ENCODE results near the gene TOP2A.

Gene TOP2A

GRCh38 chr17:40366861-40367518, 50.7 kb downstream of the TOP2A start:
- no peak for DNase-seq
- no peak for TF ChIP-seq EZH2 (IDR thresholded peaks at IDR 0.05; ENCODE audit: borderline replicate concordance, low read depth, low read length, severe bottlenecking)
- Histone ChIP-seq H3K4me3 (ENCODE audit: low read depth in 1 of 2, low read length in 2 of 2) (no peak overlapping the region), H2AFZ (ENCODE audit: low read depth, low read length) (no peak overlapping the region), H3K4me2 (ENCODE audit: insufficient read depth, low read length) (no peak overlapping the region), H3K27ac (ENCODE audit: low read length) (no peak overlapping the region), H3K9me3 (ENCODE audit: insufficient read depth, low read length, severe bottlenecking) (no peaks in the 10 kb centered on the region), H3K9ac (ENCODE audit: low read depth, low read length) (no peak overlapping the region), H3K4me1 (ENCODE audit: insufficient read depth, low read length) (peaks cover 24% of the 10 kb centered on the region), H3K36me3 (ENCODE audit: insufficient read depth, low read length) (no peaks in the 10 kb centered on the region), H3K79me2 (ENCODE audit: insufficient read depth, low read length) (no peaks in the 10 kb centered on the region), H3K27me3 (ENCODE audit: insufficient read depth, low read length, poor library complexity) (no peaks in the 10 kb centered on the region), H4K20me1 (ENCODE audit: insufficient read depth, low read length) (no peaks in the 10 kb centered on the region)
- ATAC-seq (ENCODE audit: insufficient read depth, low read depth): no peak

- no peak overlapping the region for H2AFZ ChIP-seq (ENCODE audit: low read depth, low read length)
- H3K4me3 ChIP-seq (ENCODE audit: low read depth in 1 of 2, low read length in 2 of 2): no peak overlapping the region
- H3K4me1 ChIP-seq (ENCODE audit: insufficient read depth, low read length): peaks cover 26% of the 10 kb centered on the region
- no peaks in the 10 kb centered on the region for H3K79me2 ChIP-seq (ENCODE audit: insufficient read depth, low read length)
- TF ChIP-seq EZH2 (IDR thresholded peaks at IDR 0.05; ENCODE audit: borderline replicate concordance, low read depth, low read length, severe bottlenecking) (no peak), CTCF (IDR thresholded peaks at IDR 0.05; ENCODE audit: borderline replicate concordance, extremely low read depth, low read length, poor library complexity, severe bottlenecking) (no peak)
- ATAC-seq (ENCODE audit: insufficient read depth, low read depth) (no peak), DNase-seq (no peak)
- H3K9ac ChIP-seq (ENCODE audit: low read depth, low read length): 0 out of 2 replicates have a peak overlapping the region, but pooled peaks have one; percentile 9
- H3K27me3 ChIP-seq (ENCODE audit: insufficient read depth, low read length, poor library complexity): no peaks in the 10 kb centered on the region
- H3K36me3 ChIP-seq (ENCODE audit: insufficient read depth, low read length): no peaks in the 10 kb centered on the region
- no peaks in the 10 kb centered on the region for H4K20me1 ChIP-seq (ENCODE audit: insufficient read depth, low read length)
- H3K4me2 ChIP-seq (ENCODE audit: insufficient read depth, low read length): no peak overlapping the region
- no peaks in the 10 kb centered on the region for H3K9me3 ChIP-seq (ENCODE audit: insufficient read depth, low read length, severe bottlenecking)
- no peak overlapping the region; the same call in 1 of the 2 replicates for H3K27ac ChIP-seq (ENCODE audit: low read length)
These were observed 51.4 kb downstream of the TOP2A start for GRCh38 chr17:40366076-40366860.

DNA sequence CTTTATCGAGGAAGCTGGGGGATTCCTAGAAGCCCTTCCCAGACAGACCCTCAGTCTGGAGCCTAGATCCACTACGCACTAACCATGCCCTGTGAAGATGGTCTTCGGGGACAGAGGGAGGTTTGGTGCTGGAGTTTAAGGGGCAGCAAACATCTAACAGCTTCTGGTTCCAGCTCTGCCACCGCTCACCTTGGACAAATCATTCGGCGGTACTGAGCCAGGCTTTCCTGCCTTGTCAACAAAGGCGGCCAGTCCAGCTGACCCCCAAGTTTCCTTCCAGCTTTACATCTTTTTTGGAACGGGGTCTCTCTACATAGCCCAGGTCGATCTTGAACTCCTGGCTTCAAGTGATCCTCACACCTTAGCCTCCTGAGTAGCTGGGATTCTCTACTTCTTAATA, 52.8 kb downstream of the TOP2A start:
- Histone ChIP-seq H2AFZ (ENCODE audit: low read depth, low read length) (no peak overlapping the region), H3K4me1 (ENCODE audit: insufficient read depth, low read length) (peaks cover 26% of the 10 kb centered on the region), H3K27me3 (ENCODE audit: insufficient read depth, low read length, poor library complexity) (no peaks in the 10 kb centered on the region), H3K4me3 (ENCODE audit: low read depth in 1 of 2, low read length in 2 of 2) (no peak overlapping the region), H3K9me3 (ENCODE audit: insufficient read depth, low read length, severe bottlenecking) (no peaks in the 10 kb centered on the region), H3K27ac (ENCODE audit: low read length) (no peak overlapping the region), H4K20me1 (ENCODE audit: insufficient read depth, low read length) (no peaks in the 10 kb centered on the region), H3K9ac (ENCODE audit: low read depth, low read length) (no peak overlapping the region), H3K36me3 (ENCODE audit: insufficient read depth, low read length) (no peaks in the 10 kb centered on the region), H3K4me2 (ENCODE audit: insufficient read depth, low read length) (no peak overlapping the region), H3K79me2 (ENCODE audit: insufficient read depth, low read length) (no peaks in the 10 kb centered on the region)
- DNase-seq: no peak
- ATAC-seq (ENCODE audit: insufficient read depth, low read depth): no peak
- TF ChIP-seq EZH2 (IDR thresholded peaks at IDR 0.05; ENCODE audit: borderline replicate concordance, low read depth, low read length, severe bottlenecking) (no peak), CTCF (IDR thresholded peaks at IDR 0.05; ENCODE audit: borderline replicate concordance, extremely low read depth, low read length, poor library complexity, severe bottlenecking) (no peak)

All from DND-41 (cell line).